NCI-H1048 (cell line): ENCODE measurements around the gene PRDM2.
"Not testable (repeated sequence)": the region's sequence is repeated elsewhere in the genome, so short reads cannot be mapped to it uniquely, and the experiment has no call there.

Experiments used
- DNase-seq: peaks from one replicate; lab custom pipeline; 2025; lab: John Stamatoyannopoulos, UW

PRDM2 gene, protein sequence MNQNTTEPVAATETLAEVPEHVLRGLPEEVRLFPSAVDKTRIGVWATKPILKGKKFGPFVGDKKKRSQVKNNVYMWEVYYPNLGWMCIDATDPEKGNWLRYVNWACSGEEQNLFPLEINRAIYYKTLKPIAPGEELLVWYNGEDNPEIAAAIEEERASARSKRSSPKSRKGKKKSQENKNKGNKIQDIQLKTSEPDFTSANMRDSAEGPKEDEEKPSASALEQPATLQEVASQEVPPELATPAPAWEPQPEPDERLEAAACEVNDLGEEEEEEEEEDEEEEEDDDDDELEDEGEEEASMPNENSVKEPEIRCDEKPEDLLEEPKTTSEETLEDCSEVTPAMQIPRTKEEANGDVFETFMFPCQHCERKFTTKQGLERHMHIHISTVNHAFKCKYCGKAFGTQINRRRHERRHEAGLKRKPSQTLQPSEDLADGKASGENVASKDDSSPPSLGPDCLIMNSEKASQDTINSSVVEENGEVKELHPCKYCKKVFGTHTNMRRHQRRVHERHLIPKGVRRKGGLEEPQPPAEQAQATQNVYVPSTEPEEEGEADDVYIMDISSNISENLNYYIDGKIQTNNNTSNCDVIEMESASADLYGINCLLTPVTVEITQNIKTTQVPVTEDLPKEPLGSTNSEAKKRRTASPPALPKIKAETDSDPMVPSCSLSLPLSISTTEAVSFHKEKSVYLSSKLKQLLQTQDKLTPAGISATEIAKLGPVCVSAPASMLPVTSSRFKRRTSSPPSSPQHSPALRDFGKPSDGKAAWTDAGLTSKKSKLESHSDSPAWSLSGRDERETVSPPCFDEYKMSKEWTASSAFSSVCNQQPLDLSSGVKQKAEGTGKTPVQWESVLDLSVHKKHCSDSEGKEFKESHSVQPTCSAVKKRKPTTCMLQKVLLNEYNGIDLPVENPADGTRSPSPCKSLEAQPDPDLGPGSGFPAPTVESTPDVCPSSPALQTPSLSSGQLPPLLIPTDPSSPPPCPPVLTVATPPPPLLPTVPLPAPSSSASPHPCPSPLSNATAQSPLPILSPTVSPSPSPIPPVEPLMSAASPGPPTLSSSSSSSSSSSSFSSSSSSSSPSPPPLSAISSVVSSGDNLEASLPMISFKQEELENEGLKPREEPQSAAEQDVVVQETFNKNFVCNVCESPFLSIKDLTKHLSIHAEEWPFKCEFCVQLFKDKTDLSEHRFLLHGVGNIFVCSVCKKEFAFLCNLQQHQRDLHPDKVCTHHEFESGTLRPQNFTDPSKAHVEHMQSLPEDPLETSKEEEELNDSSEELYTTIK (N-terminal part only)

DNA sequence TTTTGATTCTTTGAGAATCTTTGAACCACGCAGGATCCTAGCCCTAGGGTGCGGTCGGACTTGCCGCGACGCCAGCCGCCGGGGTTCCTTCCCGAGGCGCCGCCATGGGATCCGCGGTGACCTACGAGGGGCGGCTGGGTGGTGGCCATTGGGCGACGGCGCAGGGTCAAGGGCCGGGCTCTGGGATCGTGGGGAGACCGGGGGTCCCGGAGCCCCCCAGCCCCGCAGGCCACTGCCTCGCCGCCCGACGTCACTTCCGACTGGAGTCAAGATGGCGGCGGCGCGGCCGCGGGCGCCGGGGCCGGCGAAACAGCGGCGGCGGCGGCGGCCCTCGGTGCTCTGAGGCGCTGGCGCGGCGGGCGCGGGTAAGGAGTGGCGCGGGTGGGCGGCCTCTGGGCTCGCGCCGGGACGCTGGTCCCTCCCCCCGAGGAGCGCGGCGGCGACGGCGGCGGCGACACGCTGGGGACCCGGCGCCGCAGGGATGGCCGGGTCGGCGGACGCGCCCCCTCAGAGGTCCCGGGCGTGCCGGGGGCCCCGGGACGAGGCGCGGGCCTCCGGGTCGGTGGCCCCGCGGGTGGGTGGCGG lies at the start of gene PRDM2:
Gene PRDM2, plus strand, starts transcription at position 253 of the 585 bp plus-strand sequence. CDS start 15,418 bp downstream, outside the sequence.
- no peak for DNase-seq

- DNase-seq, result no peak
These were observed 48.7 kb upstream of the PRDM2 start for GRCh38 chr1:13651279-13651678.

- DNase-seq, result no peak
These were observed 47.8 kb upstream of the PRDM2 start for GRCh38 chr1:13652238-13652637.

- DNase-seq, result no peak
These were observed 38.4 kb upstream of the PRDM2 start for GRCh38 chr1:13661539-13661938.

- no peak for DNase-seq
These were observed 37.5 kb upstream of the PRDM2 start for GRCh38 chr1:13662493-13662892.

- DNase-seq, result no peak
These were observed 36.0 kb upstream of the PRDM2 start for GRCh38 chr1:13663969-13664368.

GRCh38 chr1:13664451-13664850 lies 35.5 kb upstream of the PRDM2 start:
- DNase-seq, result no peak

GRCh38 chr1:13666317-13666716 lies 33.7 kb upstream of the PRDM2 start:
- DNase-seq, result no peak

DNA sequence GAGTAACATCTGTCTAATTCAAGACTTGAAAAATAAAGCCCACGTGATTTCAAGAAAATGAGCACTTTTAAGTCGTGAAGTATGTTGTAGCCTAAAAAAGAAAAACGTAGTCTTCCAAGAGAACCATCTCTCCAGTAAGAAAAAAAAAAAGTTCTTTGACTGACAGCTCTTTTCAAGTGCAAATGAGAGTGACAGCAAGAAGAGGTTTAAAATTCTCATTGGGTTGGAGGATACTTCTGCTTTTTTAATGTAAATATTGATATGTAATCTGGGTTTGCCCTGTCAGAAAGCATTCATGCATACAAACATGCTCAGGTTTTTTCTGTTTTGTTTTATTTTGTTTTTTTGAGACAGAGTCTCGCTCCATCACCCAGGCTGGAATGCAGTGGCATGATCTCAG lies 32.3 kb upstream of the PRDM2 start:
- DNase-seq, result no peak

- no peak for DNase-seq
These were observed 25.6 kb upstream of the PRDM2 start for GRCh38 chr1:13674377-13674776.

- DNase-seq, result no peak
These were observed 24.8 kb upstream of the PRDM2 start for GRCh38 chr1:13675151-13675651.

DNA sequence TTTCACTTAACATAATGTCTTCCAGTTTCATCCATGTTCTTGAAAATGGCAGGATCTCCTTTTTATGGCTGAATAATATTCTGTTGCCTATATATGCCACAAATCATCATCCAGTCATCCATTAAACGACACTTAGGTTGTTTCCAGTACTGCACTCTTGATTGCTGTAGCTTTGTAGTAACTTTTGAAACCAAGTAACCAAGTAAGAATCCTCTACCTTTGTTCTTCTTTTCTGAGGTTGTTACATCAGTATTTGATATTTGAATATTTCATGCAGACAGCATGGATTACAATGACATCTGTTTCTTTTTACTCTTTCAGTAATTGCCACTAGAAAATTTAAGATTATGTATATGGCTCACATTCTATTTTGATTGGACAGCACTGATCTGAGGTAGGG lies 22.1 kb upstream of the PRDM2 start:
- DNase-seq, result no peak

DNA sequence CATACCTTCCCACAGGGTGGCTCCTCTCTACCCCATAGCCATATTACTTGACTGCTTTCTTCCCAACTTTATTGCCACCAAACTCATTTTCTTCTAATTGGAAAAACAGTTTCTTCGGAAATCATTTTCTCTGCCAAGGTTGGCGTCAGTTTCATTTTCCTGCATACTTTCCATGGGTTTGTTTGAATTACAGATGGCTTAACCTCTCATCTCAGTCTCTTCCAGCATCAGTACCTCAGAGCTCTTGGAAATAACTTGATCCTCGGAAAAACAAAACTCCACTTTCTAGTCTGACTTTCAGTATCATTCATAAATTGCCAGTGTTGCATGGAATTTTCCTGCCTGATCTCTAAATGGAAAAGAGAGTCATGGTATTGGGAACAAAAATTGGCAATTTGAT lies 20.3 kb upstream of the PRDM2 start:
- DNase-seq, result no peak

DNA sequence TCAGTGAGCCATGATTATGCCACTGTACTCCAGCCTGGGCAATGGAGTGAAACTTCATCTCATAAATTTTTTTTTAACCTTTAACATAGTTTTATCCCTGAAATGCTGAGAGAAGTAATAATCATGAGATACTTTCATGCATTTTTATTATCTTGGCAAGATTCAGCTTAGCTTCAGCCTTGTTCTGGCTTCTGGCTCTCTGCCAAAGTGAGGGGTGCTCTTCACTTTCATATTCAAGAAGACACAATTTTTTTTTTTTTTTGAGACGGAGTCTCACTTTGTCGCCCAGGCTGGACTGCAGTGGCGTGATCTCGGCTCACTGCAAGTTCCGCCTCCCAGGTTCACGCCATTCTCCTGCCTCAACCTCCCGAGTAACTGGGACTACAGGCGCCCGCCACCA lies 19.4 kb upstream of the PRDM2 start:
- not testable (repeated sequence) for DNase-seq

DNA sequence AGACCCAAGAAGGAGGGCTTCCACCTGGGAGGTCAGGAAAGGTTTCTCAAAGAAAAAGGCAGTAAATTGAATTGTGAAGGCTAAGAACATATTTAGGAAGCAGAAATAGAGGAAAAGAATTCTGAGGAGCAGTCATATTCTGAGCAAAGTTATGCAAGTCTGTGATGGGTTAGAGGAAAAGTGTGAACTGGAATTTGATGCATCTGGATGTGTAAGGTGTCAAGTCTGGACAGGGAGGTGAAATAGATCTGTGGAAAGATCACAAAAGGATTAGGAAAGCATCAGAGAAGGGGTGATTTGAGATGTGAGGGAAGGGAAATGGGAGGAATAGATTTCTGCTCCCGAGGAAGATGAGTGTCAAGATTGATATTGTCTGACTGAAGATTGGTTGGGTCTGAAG lies 18.1 kb upstream of the PRDM2 start:
- DNase-seq, result no peak

GRCh38 chr1:13682444-13682843 lies 17.5 kb upstream of the PRDM2 start:
- no peak for DNase-seq

DNA sequence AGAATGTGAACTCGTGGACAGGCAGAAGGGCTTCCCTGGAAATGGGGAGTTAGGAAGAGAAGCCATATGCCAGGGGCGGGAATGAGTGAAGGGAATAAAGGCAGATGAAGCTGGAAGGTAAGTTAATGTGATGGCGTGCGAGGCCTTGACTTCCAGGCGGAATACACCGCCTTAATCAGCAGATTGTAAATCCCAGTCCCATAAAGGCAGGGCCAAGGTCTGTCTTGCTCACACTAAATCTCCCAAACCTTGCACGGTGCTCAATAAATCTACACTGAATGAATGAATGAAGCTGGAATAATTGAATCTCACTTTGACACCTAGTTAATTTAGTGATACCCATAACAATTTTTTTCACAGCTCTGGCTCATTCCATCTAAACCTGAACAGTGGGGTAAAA lies 16.8 kb upstream of the PRDM2 start:
- no peak for DNase-seq

GRCh38 chr1:13687151-13687715 lies 12.8 kb upstream of the PRDM2 start:
- DNase-seq, result no peak

- not testable (repeated sequence) for DNase-seq
These were observed 6.9 kb upstream of the PRDM2 start for GRCh38 chr1:13693094-13693493.

DNA sequence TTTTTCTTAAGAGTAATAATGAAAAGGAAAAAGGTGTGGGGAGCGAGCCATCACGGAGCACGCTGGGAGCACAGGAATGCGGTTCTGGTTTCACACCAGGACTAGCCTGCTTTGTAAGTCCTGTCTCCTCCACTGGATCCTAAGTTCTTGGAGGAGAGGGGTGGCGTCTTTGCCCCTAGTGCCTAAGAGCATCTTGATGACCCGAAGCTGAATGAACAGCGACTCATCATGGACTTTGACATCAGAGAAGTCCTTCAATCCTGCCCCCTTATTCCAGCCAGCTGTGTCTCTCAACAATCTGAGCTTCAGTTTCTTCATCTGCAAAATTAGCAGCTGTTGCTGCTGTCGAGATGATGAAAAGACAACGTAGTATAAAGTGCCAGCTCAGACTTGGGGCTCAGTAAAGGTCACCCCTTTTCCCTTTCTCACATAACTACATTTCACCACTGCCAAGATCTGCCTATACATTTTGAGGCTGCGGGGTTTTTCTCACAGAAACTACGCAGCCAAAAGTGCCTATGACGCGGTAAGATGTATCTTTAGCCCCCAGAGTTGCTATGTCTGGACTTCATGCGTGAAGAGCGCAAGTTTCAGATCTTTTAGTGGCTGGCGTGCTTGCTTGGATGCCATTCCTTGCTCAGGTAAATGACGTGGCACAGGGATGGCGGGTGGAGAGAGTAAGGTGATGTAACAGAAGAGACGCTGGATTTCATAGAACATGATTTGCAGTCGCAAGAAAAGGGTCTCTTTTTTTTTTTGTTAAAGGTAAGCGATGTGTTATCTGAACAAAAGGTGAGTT lies 4.9 kb upstream of the PRDM2 start:
- DNase-seq, result no peak
